Stimulated activated CD8-positive, alpha-beta memory T cell treated with anti-CD3 and anti-CD28 coated beads, Interleukin-4, amount 100 ng/mL, for 4 hours (primary cell): ENCODE data around the gene CLEC4F.
"Not testable (repeated sequence)": the region's sequence is repeated elsewhere in the genome, so short reads cannot be mapped to it uniquely, and the experiment has no call there.

Experiments
- DNase-seq, 2 donors: peaks; one replicate each; pipeline ENCODE4 v3.0.0-alpha.2; 2020; ENCODE audit warnings: low read depth in 2 of 2, low spot score in 1 of 2

The CLEC4F gene

DNA sequence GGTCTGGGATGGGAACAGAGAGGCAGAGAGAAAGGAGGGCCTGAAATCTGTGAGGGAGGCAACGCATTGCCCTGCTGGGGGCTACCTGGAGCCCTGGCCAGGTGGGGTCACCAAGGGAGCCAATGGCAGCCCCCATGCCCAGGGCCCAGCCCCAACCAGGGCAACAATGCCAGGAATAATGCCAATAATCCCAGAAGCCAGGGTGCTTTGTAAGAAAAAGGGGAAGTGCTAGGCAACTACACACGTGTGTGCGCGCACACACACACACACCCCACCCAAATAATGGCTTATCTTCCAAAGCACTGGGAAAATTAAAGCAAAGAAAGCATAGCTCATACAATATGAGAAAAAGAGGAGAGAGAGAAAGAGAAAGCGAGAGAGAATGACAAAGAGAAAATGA lies 7.0 kb upstream of the CLEC4F start:
- DNase-seq = no peak

DNA sequence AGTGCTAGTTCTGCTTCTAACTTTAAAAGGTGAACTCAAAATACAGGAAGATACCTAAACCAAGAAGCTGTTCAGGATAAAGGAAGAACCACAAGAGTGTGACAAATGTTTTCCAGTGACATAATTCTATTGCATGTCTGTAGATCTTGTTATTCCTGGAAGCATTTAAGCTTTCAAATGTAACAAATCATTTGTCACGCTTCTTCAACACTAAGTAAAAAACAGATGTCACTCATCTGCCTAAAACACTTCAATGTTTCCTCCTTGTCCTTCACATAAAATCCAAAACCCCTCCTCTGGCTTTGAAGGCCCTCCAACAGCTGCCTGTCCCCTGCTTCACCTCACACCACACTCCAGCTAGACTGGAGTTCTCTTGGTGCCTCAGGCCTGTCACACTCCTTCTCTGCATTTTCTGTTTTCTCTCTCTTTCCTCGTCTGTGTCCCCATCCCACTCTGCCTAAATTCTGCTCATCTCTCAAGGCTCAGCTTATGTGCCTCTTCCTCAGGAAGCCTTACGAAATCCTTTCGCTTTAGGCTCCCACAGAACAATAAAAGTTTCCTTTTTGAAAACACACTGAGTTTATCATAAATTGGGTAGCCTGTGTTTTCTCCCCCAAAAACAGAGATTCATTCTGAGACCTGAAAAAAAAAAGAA lies 6.4 kb upstream of the CLEC4F start:
- no peak for DNase-seq

DNA sequence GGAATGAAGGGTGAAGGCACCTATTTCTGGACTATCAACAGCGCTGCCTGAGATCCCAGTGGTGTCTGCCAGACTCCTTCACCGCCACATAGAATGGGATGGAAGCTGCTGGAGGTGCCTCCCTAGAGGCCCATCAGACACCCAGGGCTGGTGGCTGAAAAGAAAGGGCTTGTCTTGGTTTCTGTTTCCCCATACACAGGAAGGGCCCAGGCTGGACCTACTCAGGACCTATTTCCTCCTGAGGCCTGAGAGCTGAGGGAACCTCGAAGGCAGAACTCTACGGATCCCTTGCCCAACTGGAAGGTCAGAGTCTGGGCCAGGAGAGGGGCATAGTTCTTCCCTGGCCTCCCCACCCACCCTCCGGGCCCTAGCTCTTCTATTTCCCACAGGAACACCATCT lies 2.9 kb upstream of the CLEC4F start:
- no peak for DNase-seq

DNA sequence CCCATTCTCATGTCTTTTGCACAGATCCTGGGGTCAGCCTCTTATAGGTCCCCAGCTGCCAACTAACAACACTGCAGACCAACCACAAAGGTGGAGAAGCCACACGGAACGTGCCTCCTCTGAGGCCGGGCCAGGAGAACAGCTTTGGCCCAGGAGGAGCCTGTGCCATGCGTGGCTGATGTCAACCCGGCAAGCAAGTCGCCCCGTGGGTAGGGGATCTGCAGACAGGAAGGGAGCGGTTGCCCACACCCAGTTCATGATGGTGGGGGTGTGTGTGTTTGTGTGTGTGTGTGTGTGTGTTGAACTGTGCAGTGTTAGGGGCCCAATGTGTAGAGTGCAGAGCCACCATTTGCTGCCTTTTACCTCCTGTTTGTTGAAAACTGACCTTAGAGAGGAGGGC lies 2.4 kb upstream of the CLEC4F start:
- DNase-seq = no peak

GRCh38 chr2:70817284-70817954 lies 3.0 kb downstream of the CLEC4F start:
- DNase-seq = no peak

DNA sequence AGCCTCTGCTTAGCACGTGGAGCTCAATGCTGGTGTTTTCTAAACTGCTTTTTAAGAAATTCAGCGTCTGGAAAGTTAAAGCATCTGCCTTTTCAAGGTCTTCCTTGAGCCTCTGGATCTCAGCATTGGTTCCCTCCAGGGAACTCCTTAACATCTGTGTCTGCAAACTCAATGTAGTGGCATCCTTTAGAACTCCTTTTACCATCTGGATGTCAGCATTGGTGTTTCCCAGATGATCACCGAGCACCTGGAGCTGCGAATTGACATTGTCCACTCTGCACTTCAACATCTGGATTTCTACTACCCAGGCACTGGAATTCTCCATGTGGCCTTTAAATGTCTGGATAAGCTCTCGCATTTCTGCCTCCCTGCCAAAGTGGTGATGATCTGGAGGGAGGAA lies 3.7 kb downstream of the CLEC4F start:
- no peak for DNase-seq

DNA sequence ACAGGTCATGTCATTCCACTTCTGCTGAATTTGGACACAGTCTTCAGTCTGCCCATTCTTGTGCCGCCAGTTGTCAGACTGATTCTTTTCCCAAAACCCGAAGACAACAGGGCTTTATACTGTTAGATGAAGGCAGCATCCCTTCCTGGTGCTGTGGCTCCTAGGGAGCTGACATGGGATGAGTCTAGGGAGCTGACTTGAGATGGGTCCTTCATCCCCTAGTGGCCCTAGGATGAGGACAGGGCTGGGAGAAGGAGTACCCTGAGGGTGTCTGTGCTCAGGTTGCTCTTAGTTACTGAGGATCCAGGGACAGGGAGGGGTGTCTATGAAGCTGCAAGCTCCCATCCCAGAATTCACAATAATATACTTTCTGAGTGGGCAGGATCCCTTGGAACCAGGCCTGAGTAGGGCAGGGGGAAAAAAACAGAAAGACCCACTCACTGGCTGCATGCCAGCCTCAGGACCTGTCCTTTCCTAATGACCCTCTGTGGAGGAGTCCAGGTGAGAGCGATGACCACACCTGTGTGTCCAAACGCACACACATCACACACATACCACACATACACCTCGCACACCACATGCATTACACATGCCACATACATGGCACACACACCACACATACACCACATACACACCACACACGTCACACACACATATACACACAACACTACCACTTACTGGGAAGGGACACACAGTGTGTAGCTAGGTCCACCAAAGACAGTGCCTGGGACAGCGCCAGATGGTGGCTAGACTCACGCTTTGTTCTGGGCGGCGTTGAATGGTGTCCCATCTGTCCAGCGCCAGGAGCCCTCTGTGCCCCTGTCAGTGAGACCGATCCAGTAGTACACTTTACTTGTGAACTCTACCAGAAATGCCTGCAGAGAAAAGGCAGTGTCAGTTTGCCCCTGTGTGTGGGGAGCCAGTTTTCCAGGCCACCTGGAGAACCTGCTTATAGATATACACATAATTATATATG lies 11.1 kb downstream of the CLEC4F start:
- DNase-seq = no peak

DNA sequence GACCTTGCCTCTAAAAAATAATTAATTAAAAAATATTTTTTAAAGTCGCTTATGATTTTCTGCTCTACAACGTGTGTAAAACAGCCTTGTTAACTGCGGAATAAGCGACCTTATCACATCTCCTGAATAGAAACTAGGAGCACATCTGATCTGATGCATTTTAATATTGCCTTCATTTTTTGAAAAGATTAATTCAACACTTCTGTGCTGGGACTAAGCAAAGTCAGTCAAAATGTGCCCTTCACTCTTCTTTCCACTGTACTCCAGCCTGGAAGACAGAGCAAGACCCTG lies 12.6 kb downstream of the CLEC4F start:
- no peak for DNase-seq

DNA sequence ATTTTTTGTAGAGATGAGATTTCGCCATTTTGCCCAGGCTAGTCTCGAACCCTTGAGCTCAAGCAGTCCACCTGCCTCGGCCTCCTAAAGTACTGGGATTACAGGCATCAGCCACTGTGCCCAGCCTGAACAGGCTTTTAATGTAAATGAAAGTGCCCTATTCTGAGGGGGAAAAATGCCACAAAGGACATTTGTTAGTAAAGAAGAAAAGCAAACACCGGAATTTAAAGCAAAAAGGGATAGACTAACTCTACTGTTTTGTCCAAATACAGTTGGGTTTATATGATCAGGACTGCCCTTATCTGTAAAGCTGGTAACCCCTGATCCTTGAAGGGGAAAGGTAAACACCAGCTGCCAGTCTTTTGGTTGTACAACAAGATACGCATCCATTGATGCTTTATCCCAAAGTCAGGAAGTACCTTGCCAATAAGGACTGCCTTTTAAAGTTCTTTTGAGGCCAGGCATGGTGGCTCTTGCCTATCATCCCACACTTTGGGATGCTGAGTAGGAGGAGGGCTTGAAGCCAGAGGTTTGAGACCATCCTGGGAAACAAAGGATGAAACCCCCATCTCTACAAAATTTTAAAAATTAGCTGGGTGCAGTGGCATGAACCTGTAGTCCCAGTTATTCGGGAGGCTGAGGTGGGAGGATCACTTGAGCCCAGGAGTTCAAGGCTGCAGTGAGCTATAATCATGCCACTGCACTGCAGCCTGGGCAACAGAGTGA lies 13.1 kb downstream of the CLEC4F start:
- DNase-seq = no peak

DNA sequence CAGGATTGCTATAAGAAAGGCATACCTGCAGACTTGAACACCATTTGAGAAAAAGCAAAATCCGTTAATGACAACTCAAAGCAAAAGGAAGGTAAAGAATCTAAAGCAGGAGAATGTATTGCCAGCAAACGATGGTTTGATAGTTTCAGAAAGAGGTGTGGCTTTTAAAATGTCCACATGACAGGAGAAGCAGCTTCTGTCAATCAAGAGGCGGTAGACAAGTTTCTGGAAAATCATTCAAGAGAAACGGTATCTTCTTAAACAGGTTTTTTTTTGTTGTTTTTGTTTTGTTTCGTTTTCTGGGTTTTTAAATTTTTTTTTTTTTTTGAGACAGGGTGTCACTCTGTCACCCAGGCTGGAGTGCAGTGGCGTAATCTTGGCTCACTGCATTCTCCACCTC lies 13.8 kb downstream of the CLEC4F start:
- no peak for DNase-seq

- DNase-seq = no peak
Measured at GRCh38 chr2:70806013-70806412, 14.4 kb downstream of the CLEC4F start.

DNA sequence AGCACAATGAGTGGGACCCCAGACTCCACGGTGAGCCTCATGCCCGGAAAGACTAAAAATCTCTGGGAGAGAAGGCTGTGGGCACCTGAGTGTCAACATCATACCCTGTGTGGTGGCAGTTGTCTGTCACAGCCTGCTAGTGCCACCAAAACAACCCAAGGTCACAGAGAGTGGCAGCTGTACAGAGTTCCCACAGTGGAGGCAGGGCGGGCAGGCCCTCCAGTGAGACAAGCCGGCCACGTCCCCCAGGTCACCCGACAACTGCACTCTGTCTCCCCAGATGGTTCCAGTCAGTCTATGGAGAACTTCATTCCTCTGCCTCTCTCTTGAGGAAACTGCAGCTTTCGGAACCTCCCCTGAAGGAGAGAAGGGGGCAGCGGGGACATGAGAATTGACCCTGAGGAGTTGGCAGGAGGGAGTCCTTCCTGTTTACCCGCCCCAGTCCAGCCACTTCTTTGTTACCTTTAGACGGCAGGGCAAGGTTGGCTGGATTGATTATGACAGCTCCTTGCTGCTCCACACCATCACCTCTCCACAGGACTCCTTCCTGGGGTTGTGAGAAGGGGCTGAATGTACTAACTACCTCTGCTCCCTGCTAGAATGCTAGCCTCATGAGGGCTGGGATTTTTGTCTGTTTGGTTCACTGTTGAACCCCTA lies 18.7 kb downstream of the CLEC4F start:
- DNase-seq = no peak

GRCh38 chr2:70799706-70800105 lies 20.7 kb downstream of the CLEC4F start:
- DNase-seq = no peak

DNA sequence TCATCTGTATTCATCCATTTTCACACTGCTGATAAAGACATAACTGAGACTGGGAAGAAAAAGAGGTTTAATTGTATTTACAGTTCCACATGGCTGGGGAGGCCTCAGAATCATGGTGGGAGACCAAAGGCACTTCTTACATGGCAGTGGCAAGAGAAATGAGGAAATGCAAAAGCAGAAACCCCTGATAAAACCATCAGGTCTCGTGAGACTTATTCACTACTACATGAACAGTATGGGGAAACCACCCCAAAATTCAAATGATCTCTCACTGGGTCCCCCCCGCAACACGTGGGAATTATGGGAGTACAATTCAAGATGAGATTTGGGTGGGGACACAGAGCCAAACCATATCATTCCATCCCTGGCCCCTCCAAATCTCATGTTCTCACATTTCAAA lies 22.4 kb downstream of the CLEC4F start:
- not testable (repeated sequence) for DNase-seq

- DNase-seq = no peak
Measured at GRCh38 chr2:70797506-70797905, 22.9 kb downstream of the CLEC4F start.

DNA sequence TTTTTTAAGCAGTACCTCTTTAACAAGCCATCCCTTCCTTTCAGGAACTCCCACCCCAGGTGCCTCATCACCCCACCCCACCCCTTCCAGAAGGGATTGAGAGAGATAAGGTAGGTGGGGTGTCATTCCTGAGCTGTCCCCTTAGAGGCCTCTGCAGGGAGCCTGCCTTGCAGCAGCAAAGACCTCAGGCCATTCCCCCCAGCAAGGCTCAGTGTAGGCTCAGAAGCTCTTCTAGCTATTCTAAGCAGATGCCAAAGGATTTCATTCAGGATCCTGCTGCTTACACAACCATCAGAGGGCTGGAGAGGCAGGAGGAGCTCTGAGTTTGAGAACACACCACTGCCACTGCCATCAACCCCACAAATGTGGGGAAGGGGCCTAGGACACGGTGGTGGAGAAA lies 24.1 kb downstream of the CLEC4F start:
- no peak for DNase-seq

DNA sequence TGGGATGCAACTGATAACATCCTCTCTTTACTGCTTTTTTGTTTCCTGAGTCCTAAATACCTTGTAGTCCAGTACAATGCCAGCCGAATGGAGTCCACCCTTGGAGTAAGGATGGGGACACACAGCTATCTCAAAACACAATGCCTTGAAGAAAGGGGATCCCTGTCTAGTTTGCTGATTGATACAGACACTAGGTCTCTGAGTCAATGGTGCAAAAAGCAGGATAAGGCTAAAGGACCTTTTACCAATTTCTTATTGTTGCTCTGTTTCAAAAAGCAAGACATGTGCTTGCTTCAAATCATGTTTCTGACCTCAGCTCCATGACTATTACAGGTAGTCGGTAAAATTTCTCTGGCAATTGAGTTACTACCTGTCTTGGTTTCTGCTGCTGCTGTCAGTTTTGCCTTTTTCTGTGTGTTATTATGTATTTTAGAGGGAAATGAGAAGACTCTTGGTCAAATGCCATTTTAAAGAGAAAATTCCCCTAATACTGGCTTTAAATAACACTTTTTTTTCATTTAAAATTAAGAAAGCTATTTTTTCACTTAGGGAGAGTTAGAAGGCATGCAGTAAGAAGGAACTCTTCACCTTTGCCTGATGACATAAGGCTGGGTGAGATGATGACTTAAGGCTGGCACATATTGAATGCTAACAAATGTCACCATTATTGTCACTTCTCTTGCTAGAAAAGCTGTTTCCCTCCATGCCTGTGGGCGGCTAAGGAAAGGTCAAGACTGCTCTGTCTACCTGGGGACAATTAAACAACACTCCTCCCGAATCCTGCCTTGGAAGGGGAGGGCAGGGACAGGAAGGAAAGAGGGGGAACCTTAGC lies 25.0 kb downstream of the CLEC4F start:
- DNase-seq = no peak

- no peak for DNase-seq
Measured at GRCh38 chr2:70793450-70793849, 26.9 kb downstream of the CLEC4F start.

DNA sequence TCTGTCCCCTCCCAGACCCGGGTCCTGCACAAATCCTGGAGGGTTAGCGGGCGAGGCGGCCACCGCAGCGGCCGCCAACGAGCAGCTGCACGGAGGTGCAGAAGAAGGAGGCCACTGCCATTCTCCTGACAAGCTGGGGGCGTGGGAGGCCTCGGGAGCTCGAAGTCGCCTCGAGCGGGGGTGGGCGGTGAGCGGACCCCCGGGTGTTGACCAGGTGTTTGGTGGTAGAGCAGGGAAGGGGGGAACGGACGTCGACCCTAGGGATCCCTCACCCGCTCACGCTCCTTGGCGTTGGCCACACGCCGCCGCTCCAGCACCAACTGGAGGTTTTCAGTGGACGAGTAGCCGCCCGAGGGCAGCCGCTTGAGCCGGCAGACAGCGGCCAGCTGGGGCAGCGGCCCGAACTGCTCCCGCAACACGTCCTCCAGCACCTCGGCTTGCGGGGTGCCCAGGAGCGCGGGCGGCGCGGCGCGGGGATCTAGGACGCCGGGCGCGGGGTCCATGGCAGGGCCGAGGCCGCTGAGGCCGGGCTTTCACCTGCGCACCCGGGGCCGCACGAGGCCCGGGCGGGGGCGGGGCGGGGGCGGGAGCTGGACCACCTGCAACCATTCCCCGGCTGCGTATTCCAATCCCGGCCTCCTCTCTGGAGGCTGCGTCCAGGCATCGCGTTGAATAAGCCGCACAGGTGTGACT lies 30.1 kb downstream of the CLEC4F start, which contains the start of gene FIGLA:
Gene FIGLA, minus strand, starts transcription at position 508 of the 693 bp plus-strand sequence. Its CDS starts 5 bp downstream, at position 503.
- no peak for DNase-seq
